Loucy (cell line): Measurements from ENCODE around the gene DENND10.

Source experiments
- CTCF ChIP-seq: fragments of 200-600 bp; sonication (generic); conservative IDR thresholded peaks from 2 replicates; pipeline ENCODE4 v1.5.1; 2014; ENCODE audit warnings: mild to moderate bottlenecking, antibody characterized with exemption, low read length
- EZH2phosphoT487 ChIP-seq: fragments of 200-600 bp; IDR thresholded peaks from 2 replicates; pipeline ENCODE4 v1.6.1; 2018; ENCODE audit warnings: antibody characterized with exemption, mild to moderate bottlenecking, moderate library complexity, borderline replicate concordance

- TF ChIP-seq CTCF = no peak
- TF ChIP-seq EZH2phosphoT487 = no peak
These were observed 3.3 kb upstream of the DENND10 start for GRCh38 chr10:119100434-119101238.
